Loucy (cell line): ENCODE measurements around the gene CCBE1.

Experiments used
- EZH2phosphoT487 ChIP-seq: fragments of 200-600 bp; IDR thresholded peaks from 2 replicates; pipeline ENCODE4 v1.6.1; 2018; ENCODE audit warnings: antibody characterized with exemption, mild to moderate bottlenecking, moderate library complexity, borderline replicate concordance
- TF ChIP-seq, protein P1 (sequence below): fragments of 200-600 bp; sonication (generic); conservative IDR thresholded peaks from 2 replicates; pipeline ENCODE4 v1.5.1; 2014; ENCODE audit warnings: mild to moderate bottlenecking, antibody characterized with exemption, low read length

DNA sequence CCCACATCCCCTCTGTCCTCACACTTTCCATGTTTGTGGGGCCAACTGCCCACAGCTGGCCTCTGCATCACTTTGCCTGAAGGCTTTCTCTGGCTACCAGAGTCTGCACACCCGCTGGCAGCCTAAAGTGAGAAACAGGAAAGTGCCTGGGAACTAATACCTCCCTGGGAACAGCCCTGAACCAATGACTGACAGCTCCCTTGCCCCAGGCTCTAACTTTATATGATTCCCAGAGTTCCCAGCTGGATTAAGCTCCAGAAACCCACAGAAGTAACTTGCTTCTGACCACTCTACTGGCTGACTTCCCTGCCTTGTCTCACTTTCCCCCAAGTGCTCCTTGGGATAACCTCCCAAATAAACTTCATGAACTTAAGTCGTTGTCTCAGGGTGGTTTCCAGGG lies 178.5 kb downstream of the CCBE1 start:
- TF ChIP-seq, protein P1, sequence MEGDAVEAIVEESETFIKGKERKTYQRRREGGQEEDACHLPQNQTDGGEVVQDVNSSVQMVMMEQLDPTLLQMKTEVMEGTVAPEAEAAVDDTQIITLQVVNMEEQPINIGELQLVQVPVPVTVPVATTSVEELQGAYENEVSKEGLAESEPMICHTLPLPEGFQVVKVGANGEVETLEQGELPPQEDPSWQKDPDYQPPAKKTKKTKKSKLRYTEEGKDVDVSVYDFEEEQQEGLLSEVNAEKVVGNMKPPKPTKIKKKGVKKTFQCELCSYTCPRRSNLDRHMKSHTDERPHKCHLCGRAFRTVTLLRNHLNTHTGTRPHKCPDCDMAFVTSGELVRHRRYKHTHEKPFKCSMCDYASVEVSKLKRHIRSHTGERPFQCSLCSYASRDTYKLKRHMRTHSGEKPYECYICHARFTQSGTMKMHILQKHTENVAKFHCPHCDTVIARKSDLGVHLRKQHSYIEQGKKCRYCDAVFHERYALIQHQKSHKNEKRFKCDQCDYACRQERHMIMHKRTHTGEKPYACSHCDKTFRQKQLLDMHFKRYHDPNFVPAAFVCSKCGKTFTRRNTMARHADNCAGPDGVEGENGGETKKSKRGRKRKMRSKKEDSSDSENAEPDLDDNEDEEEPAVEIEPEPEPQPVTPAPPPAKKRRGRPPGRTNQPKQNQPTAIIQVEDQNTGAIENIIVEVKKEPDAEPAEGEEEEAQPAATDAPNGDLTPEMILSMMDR, result no peak
- no peak for TF ChIP-seq EZH2phosphoT487
